Endothelial cell (in vitro differentiated cells): ENCODE measurements around the gene AQP12A. TPM values are rescaled to one million over a fixed set of nuclear protein-coding genes. Genes with fewer than 3 reads are reported as not detected.

Source experiments
- DNase-seq: peaks from one replicate; pipeline ENCODE4 v3.0.0; 2021; ENCODE audit warnings: low spot score
- H3K27ac Mint-ChIP-seq: one replicate; pipeline ENCODE4 v1.8.0; 2021; ENCODE audit warnings: mixed read lengths, inconsistent platforms; ENCODE audit not compliant: unreplicated experiment
- H3K27me3 Mint-ChIP-seq: one replicate; pipeline ENCODE4 v1.8.0; 2021; ENCODE audit warnings: mild to moderate bottlenecking, moderate library complexity, mixed read lengths, inconsistent platforms; ENCODE audit not compliant: unreplicated experiment
- H3K36me3 Mint-ChIP-seq: one replicate; pipeline ENCODE4 v1.8.0; 2021; ENCODE audit warnings: mild to moderate bottlenecking, low read depth, mixed read lengths, inconsistent platforms; ENCODE audit not compliant: unreplicated experiment
- H3K4me1 Mint-ChIP-seq: one replicate; pipeline ENCODE4 v1.8.0; 2021; ENCODE audit warnings: mild to moderate bottlenecking, mixed read lengths, inconsistent platforms; ENCODE audit not compliant: unreplicated experiment
- H3K4me3 Mint-ChIP-seq: one replicate; pipeline ENCODE4 v1.8.0; 2021; ENCODE audit warnings: mild to moderate bottlenecking, mixed read lengths, inconsistent platforms; ENCODE audit not compliant: unreplicated experiment
- H3K9me3 Mint-ChIP-seq: one replicate; pipeline ENCODE4 v1.8.0; 2021; ENCODE audit warnings: mixed read lengths, inconsistent platforms; ENCODE audit not compliant: unreplicated experiment
- CTCF ChIP-seq: fragments of 200-600 bp; sonication (generic); IDR thresholded peaks from one replicate; pipeline ENCODE4 v1.5.0; 2021; ENCODE audit warnings: antibody characterized with exemption; ENCODE audit not compliant: unreplicated experiment
- total RNA-seq: library from RNA; stranded (reverse); fragmentation: NEBNext Ultra II Directional; extraction: Animal tissue kit (Norgen Biotek cat#: 25700); gene quantifications from one replicate; pipeline ENCODE4 v1.2.1, GENCODE V29; 2021; ENCODE audit not compliant: unreplicated experiment

The AQP12A gene
- total RNA-seq, 1 donor from 2014 or later = not detected

GRCh38 chr2:240663546-240664190, 28.0 kb upstream of the AQP12A start:
- TF ChIP-seq CTCF = no peak
- Mint-ChIP-seq H3K9me3 (no peaks in the 10 kb centered on the region), H3K27me3 (peaks cover 3% of the 10 kb centered on the region), H3K4me1 (no peaks in the 10 kb centered on the region), H3K36me3 (no peaks in the 10 kb centered on the region), H3K27ac (no peak overlapping the region), H3K4me3 (no peak overlapping the region)
- no peak for DNase-seq

- TF ChIP-seq CTCF = no peak
- no peak for DNase-seq
- no peaks in the 10 kb centered on the region for H3K36me3 Mint-ChIP-seq
- H3K4me1 Mint-ChIP-seq = no peaks in the 10 kb centered on the region
- no peak overlapping the region for H3K27ac Mint-ChIP-seq
- H3K9me3 Mint-ChIP-seq = no peaks in the 10 kb centered on the region
- H3K27me3 Mint-ChIP-seq = peaks cover 3% of the 10 kb centered on the region
- no peak overlapping the region for H3K4me3 Mint-ChIP-seq
These were observed 27.0 kb upstream of the AQP12A start for GRCh38 chr2:240664622-240665021.

- no peak for TF ChIP-seq CTCF
- Mint-ChIP-seq H3K4me3 (no peak overlapping the region), H3K36me3 (no peaks in the 10 kb centered on the region), H3K27ac (no peak overlapping the region), H3K27me3 (peaks cover 3% of the 10 kb centered on the region), H3K9me3 (no peaks in the 10 kb centered on the region), H3K4me1 (no peaks in the 10 kb centered on the region)
- no peak for DNase-seq
These were observed 21.3 kb upstream of the AQP12A start for GRCh38 chr2:240670402-240670801.

GRCh38 chr2:240670950-240671349, 20.7 kb upstream of the AQP12A start:
- Mint-ChIP-seq H3K4me1 (no peaks in the 10 kb centered on the region), H3K27ac (no peak overlapping the region), H3K9me3 (no peaks in the 10 kb centered on the region), H3K27me3 (peaks cover 3% of the 10 kb centered on the region), H3K4me3 (no peak overlapping the region), H3K36me3 (no peaks in the 10 kb centered on the region)
- DNase-seq = no peak
- no peak for TF ChIP-seq CTCF

- no peaks in the 10 kb centered on the region for H3K36me3 Mint-ChIP-seq
- no peak overlapping the region for H3K27ac Mint-ChIP-seq
- H3K9me3 Mint-ChIP-seq = no peaks in the 10 kb centered on the region
- peaks cover 3% of the 10 kb centered on the region for H3K27me3 Mint-ChIP-seq
- DNase-seq = no peak
- no peak for TF ChIP-seq CTCF
- H3K4me1 Mint-ChIP-seq = no peaks in the 10 kb centered on the region
- H3K4me3 Mint-ChIP-seq = no peak overlapping the region
These were observed 19.5 kb upstream of the AQP12A start for GRCh38 chr2:240672076-240672700.
